Prostate gland (tissue), 2 donors: ENCODE data around the gene FAM53B.

Experiments
- POLR2A ChIP-seq: fragments of 450-650 bp; IDR thresholded peaks from one replicate; pipeline ENCODE4 v1.6.1; 2016; ENCODE audit warnings: antibody characterized with exemption, mild to moderate bottlenecking
- TF ChIP-seq, protein P1 (sequence below), 4 experiments: fragments of 200-600 bp in 2 of 4; fragments of 450-650 bp in 2 of 4; sonication (generic) in 2 of 4; IDR thresholded peaks; 1 replicate in 3 of 4; 2 replicates in 1 of 4; pipeline ENCODE4 v1.5.1; 2016 to 2019; ENCODE audit warnings: antibody characterized with exemption in 4 of 4, mild to moderate bottlenecking in 2 of 4, moderate library complexity in 2 of 4

DNA sequence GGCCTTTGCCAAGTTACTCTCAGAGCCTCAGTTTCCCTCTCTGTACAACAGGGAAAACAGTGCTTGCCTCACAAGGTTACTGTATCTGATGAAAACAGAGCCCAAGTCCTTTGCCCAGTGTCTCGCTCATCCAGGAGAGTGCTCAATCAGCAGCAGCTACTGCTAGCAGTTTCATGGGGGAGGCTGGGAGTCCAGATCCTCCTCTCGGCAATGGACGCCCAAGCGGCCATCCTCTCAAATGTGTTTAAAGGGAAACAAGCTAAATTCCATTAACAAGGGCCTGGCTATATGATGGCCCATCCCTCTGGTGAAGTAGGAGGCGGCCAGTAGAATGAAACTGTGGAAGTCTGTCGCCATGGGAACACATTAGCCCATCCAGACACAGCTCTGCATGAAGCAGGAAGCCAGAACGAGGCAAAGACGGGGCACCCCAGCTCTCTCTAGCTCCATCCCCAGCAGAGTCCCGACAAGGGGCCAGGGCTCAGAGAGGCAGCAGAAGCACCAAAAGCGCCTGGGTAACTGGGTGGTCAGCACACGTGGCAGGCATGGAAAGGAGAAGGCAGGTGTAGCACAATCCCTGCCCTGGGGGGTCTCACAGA is 35.2 kb downstream of the FAM53B start:
- TF ChIP-seq, protein P1, sequence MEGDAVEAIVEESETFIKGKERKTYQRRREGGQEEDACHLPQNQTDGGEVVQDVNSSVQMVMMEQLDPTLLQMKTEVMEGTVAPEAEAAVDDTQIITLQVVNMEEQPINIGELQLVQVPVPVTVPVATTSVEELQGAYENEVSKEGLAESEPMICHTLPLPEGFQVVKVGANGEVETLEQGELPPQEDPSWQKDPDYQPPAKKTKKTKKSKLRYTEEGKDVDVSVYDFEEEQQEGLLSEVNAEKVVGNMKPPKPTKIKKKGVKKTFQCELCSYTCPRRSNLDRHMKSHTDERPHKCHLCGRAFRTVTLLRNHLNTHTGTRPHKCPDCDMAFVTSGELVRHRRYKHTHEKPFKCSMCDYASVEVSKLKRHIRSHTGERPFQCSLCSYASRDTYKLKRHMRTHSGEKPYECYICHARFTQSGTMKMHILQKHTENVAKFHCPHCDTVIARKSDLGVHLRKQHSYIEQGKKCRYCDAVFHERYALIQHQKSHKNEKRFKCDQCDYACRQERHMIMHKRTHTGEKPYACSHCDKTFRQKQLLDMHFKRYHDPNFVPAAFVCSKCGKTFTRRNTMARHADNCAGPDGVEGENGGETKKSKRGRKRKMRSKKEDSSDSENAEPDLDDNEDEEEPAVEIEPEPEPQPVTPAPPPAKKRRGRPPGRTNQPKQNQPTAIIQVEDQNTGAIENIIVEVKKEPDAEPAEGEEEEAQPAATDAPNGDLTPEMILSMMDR (IDR thresholded peaks at IDR 0.05) = no peak
- no peak for TF ChIP-seq POLR2A
